ENCODE measurements around the gene SBNO2. TPM values are rescaled to one million over a fixed set of nuclear protein-coding genes. Genes with fewer than 3 reads are reported as not detected.

SBNO2 gene
- total RNA-seq, 2 donors from 2014 or later, result 14.7 to 17.7 TPM

DNA sequence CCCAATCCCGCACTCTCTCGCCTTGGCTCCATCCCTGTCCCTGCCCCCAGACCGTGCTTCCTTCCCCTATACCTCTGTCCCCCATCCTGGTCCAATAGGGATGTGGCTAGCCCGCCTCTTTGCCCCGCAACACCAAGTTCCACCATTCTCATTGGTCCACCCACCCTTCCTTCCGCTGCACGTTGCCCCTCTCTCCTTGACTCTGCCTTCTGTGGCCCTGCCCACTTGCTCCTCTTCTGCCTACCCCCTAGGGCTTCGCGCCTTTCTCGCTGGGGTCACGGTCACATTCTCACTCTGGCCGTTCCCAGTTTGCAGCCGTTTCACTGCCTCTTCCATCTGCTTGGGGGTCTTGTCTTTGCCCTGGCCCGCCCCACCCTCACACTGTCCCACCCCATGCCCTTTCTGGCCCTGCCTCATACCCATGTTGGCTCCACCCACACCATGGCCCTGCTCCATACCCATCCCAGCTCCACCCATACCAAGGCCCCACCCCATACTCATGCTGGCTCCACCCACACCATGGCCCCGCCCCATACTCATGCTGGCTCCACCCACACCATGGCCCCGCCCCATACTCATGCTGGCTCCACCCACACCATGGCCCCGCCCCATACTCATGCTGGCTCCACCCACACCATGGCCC lies 111.6 kb downstream of the SBNO2 start:
- Histone ChIP-seq H3K4me1 (peaks cover 0 to 29% of the 10 kb centered on the region in 2 donors), H3K36me3 (no peaks in the 10 kb centered on the region), H3K27me3 (peaks cover 5 to 17% of the 10 kb centered on the region in 2 donors), H3K9me3 (peaks cover 7 to 27% of the 10 kb centered on the region in 2 donors), H3K27ac (no peak overlapping the region), H3K4me3 (no peak overlapping the region)
- TF ChIP-seq CTCF (IDR thresholded peaks at IDR 0.05), result no peak
- no peak for DNase-seq (ENCODE audit: low spot score)

GRCh38 chr19:1061987-1062386 lies 112.1 kb downstream of the SBNO2 start:
- no peak for DNase-seq (ENCODE audit: low spot score)

DNA sequence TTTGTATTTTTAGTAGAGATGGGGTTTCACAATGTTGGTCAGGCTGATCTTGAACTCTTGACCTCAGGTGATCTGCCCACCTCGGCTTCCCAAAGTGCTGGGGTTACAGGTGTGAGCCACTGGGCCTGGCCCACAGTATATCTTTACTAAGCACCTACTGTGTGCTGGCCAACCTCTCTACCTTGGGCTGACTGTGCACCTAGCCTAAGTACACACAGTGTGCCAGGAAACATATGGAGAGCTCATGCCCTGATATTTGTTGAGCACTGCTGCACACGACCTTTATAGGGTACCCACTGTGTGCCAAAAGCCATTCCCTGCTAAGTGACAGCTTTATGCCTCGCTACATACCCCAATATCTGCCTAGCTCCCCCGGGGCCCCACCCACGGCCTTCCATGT lies 113.4 kb downstream of the SBNO2 start:
- Histone ChIP-seq H3K4me1 (peaks cover 0 to 12% of the 10 kb centered on the region in 2 donors), H3K27ac (no peak overlapping the region), H3K9me3 (peaks cover 20 to 44% of the 10 kb centered on the region in 2 donors), H3K27me3 (peaks cover 0 to 1% of the 10 kb centered on the region in 2 donors), H3K4me3 (no peak overlapping the region), H3K36me3 (no peaks in the 10 kb centered on the region)
- no peak for TF ChIP-seq CTCF (IDR thresholded peaks at IDR 0.05)
- DNase-seq (ENCODE audit: low spot score), result no peak

More at GRCh38 chr19:1061987-1062386, 112.1 kb downstream of the SBNO2 start:
- no peak for TF ChIP-seq CTCF (IDR thresholded peaks at IDR 0.05)
- Histone ChIP-seq H3K4me1 (peaks cover 0 to 23% of the 10 kb centered on the region in 2 donors), H3K36me3 (no peaks in the 10 kb centered on the region), H3K27ac (no peak overlapping the region), H3K9me3 (peaks cover 12 to 32% of the 10 kb centered on the region in 2 donors), H3K4me3 (no peak overlapping the region), H3K27me3 (peaks cover 0 to 12% of the 10 kb centered on the region in 2 donors)

- no peak for TF ChIP-seq CTCF (IDR thresholded peaks at IDR 0.05)
- Histone ChIP-seq H3K4me1 (no peaks in the 10 kb centered on the region), H3K9me3 (peaks cover 20 to 48% of the 10 kb centered on the region in 2 donors), H3K27ac (no peak overlapping the region), H3K27me3 (no peaks in the 10 kb centered on the region), H3K4me3 (no peak overlapping the region), H3K36me3 (no peaks in the 10 kb centered on the region)
- DNase-seq (ENCODE audit: low spot score), result no peak
Observed at GRCh38 chr19:1058112-1058511, 116.0 kb downstream of the SBNO2 start.

Other genes starting within 250 kb of the SBNO2 start
- gene ARID3A, start 248.2 kb downstream of the SBNO2 start, total RNA-seq, result 1 to 10 TPM; 1.7 to 3.4 TPM
- 10 to 100 TPM; 13.3 to 24.9 TPM for gene WDR18, start 189.9 kb downstream of the SBNO2 start, total RNA-seq
- under 1 TPM in 1 of 2 donors, not detected in 1; 0.12 TPM for gene GRIN3B, start 173.8 kb downstream of the SBNO2 start, total RNA-seq
- 100 to 1,000 TPM; 129 to 170 TPM for gene TMEM259, start 153.1 kb downstream of the SBNO2 start, total RNA-seq
- gene RNU6-2, start 152.7 kb downstream of the SBNO2 start, total RNA-seq, result not detected
- gene CNN2, start 147.7 kb downstream of the SBNO2 start, total RNA-seq, result 10 to 100 TPM; 47.8 to 48.5 TPM
- 1 to 10 TPM; 4.8 to 5.9 TPM for gene ABCA7, start 134.2 kb downstream of the SBNO2 start, total RNA-seq
- gene ARHGAP45, start 107.1 kb downstream of the SBNO2 start, total RNA-seq, result 10 to 100 TPM in 1 of 2 donors, 1 to 10 TPM in 1; 5.2 to 12.8 TPM
- gene POLR2E, start 78.9 kb downstream of the SBNO2 start, total RNA-seq, result 100 to 1,000 TPM; 149 to 252 TPM
- gene GPX4, start 70.3 kb downstream of the SBNO2 start, total RNA-seq, result 100 to 1,000 TPM; 404 to 529 TPM
- 10 to 100 TPM; 62.0 to 64.7 TPM for gene STK11, start 31.5 kb upstream of the SBNO2 start, total RNA-seq
- gene CBARP, start 63.7 kb upstream of the SBNO2 start, total RNA-seq, result 1 to 10 TPM; 2.4 to 2.6 TPM
- gene ATP5F1D, start 67.5 kb upstream of the SBNO2 start, total RNA-seq, result 100 to 1,000 TPM; 193 to 269 TPM
- 10 to 100 TPM; 42.1 to 42.2 TPM for gene MIDN, start 74.3 kb upstream of the SBNO2 start, total RNA-seq
- 100 to 1,000 TPM; 288 to 385 TPM for gene CIRBP, start 95.1 kb upstream of the SBNO2 start, total RNA-seq
- gene FAM174C, start 101.3 kb upstream of the SBNO2 start, total RNA-seq, result 10 to 100 TPM; 28.9 to 29.8 TPM
- gene EFNA2, start 111.6 kb upstream of the SBNO2 start, total RNA-seq, result not detected
- 100 to 1,000 TPM; 234 to 326 TPM for gene NDUFS7, start 209.6 kb upstream of the SBNO2 start, total RNA-seq
- gene GAMT, start 227.3 kb upstream of the SBNO2 start, total RNA-seq, result 10 to 100 TPM; 45.8 to 92.5 TPM
- 10 to 100 TPM; 32.6 to 47.5 TPM for gene DAZAP1, start 233.3 kb upstream of the SBNO2 start, total RNA-seq